GM23338 (cell line): ENCODE measurements around the gene LIX1L. TPM values are rescaled to one million over a fixed set of nuclear protein-coding genes. Genes with fewer than 3 reads are reported as not detected.
A peak's percentile ranks its signal among the peaks of the same experiment; 100 is the strongest.

Experiments used
- ATAC-seq: fragments of 200-7000 bp; cut with Tn5 transposase; 3 replicates; pipeline ENCODE4 v1.9.1; 2020
- DNase-seq: peaks from one replicate; pipeline ENCODE4 v3.0.0-alpha.2; 2015; ENCODE audit warnings: low spot score
- H2AFZ ChIP-seq: fragments of 200-600 bp; sonication (generic); 2 replicates; pipeline ENCODE4 v1.8.0; 2016; ENCODE audit warnings: antibody characterized with exemption, mild to moderate bottlenecking, moderate library complexity
- H3F3A ChIP-seq: fragments of 200-600 bp; sonication (generic); replicated peaks from 2 replicates; pipeline ENCODE4 v1.8.0; 2017; ENCODE audit warnings: antibody characterized with exemption, mixed run types, low read depth
- H3K27ac ChIP-seq: fragments of 200-600 bp; sonication (generic); 2 replicates; pipeline ENCODE4 v1.6.1; 2016; ENCODE audit warnings: low read depth
- H3K27me3 ChIP-seq: fragments of 200-600 bp; sonication (generic); 2 replicates; pipeline ENCODE4 v1.8.0; 2016; ENCODE audit warnings: mild to moderate bottlenecking, mixed run types, moderate library complexity; ENCODE audit not compliant: insufficient read depth
- H3K36me3 ChIP-seq: fragments of 200-600 bp; sonication (generic); 2 replicates; pipeline ENCODE4 v1.8.0; 2016; ENCODE audit warnings: mild to moderate bottlenecking; ENCODE audit not compliant: insufficient read depth
- H3K4me1 ChIP-seq: fragments of 200-600 bp; sonication (generic); 2 replicates; pipeline ENCODE4 v1.8.0; 2016; ENCODE audit warnings: mild to moderate bottlenecking, moderate library complexity; ENCODE audit not compliant: insufficient read depth
- H3K4me2 ChIP-seq: fragments of 200-600 bp; sonication (generic); 2 replicates; pipeline ENCODE4 v1.7.1; 2017; ENCODE audit warnings: mixed run types
- H3K4me3 ChIP-seq: fragments of 200-600 bp; sonication (generic); 2 replicates; pipeline ENCODE4 v1.6.1; 2016; ENCODE audit warnings: mixed run types
- H3K79me2 ChIP-seq: fragments of 200-600 bp; sonication (generic); replicated peaks from 2 replicates; pipeline ENCODE4 v1.8.0; 2017; ENCODE audit warnings: mild to moderate bottlenecking; ENCODE audit not compliant: insufficient read depth
- H3K9me2 ChIP-seq: fragments of 200-600 bp; sonication (generic); 2 replicates; pipeline ENCODE4 v1.8.0; 2017; ENCODE audit not compliant: insufficient read depth
- H4K20me1 ChIP-seq: fragments of 200-600 bp; sonication (generic); replicated peaks from 2 replicates; pipeline ENCODE4 v1.8.0; 2017; ENCODE audit warnings: mild to moderate bottlenecking; ENCODE audit not compliant: insufficient read depth
- H3K27ac Mint-ChIP-seq: 2 replicates; pipeline ENCODE4 v1.8.0; 2020; ENCODE audit warnings: inconsistent platforms, mild to moderate bottlenecking, moderate library complexity, mixed read lengths
- H3K27me3 Mint-ChIP-seq: 3 replicates; pipeline ENCODE4 v1.8.0; 2022; ENCODE audit warnings: low read depth, mild to moderate bottlenecking, moderate library complexity, mixed read lengths, inconsistent platforms; ENCODE audit not compliant: insufficient read depth, poor library complexity
- H3K36me3 Mint-ChIP-seq: 3 replicates; pipeline ENCODE4 v1.8.0; 2021; ENCODE audit warnings: low read depth, mild to moderate bottlenecking, inconsistent platforms, moderate library complexity, mixed read lengths
- H3K4me1 Mint-ChIP-seq: 3 replicates; pipeline ENCODE4 v1.8.0; 2020; ENCODE audit warnings: mild to moderate bottlenecking, inconsistent platforms, mixed read lengths
- H3K4me3 Mint-ChIP-seq: 3 replicates; pipeline ENCODE4 v1.8.0; 2021; ENCODE audit warnings: moderate library complexity, mild to moderate bottlenecking, inconsistent platforms, mixed read lengths
- H3K9me3 Mint-ChIP-seq: 3 replicates; pipeline ENCODE4 v1.8.0; 2020; ENCODE audit warnings: moderate library complexity, mild to moderate bottlenecking, inconsistent platforms, mixed read lengths
- CREB1 ChIP-seq: fragments of 250-450 bp; sonication (Bioruptor Pico); IDR thresholded peaks from 2 replicates; pipeline ENCODE4 v1.5.0; 2020; ENCODE audit warnings: low read depth, mild to moderate bottlenecking, moderate library complexity
- EZH2 ChIP-seq: fragments of 200-600 bp; sonication (generic); IDR thresholded peaks from one replicate; pipeline ENCODE4 v1.8.0; 2017; ENCODE audit warnings: antibody characterized with exemption, mild to moderate bottlenecking, low read depth; ENCODE audit not compliant: unreplicated experiment
- EZH2phosphoT487 ChIP-seq: fragments of 200-600 bp; sonication (generic); IDR thresholded peaks from one replicate; pipeline ENCODE4 v1.8.1; 2018; ENCODE audit warnings: antibody characterized with exemption; ENCODE audit not compliant: unreplicated experiment
- JUNB ChIP-seq: IDR thresholded peaks from one replicate; pipeline ENCODE4 v1.6.1; 2016; ENCODE audit warnings: antibody characterized with exemption; ENCODE audit not compliant: unreplicated experiment
- NANOG ChIP-seq: IDR thresholded peaks from 2 replicates; pipeline ENCODE4 v1.6.1; 2016; ENCODE audit warnings: antibody characterized with exemption, borderline replicate concordance
- POLR2AphosphoS5 ChIP-seq: IDR thresholded peaks from 2 replicates; pipeline ENCODE4 v1.6.1; 2016; ENCODE audit warnings: antibody characterized with exemption, low read depth
- STAT1 ChIP-seq: IDR thresholded peaks from one replicate; pipeline ENCODE4 v1.6.1; 2016; ENCODE audit warnings: antibody characterized with exemption; ENCODE audit not compliant: unreplicated experiment
- ZNF114 ChIP-seq: fragments of 250-450 bp; sonication (Bioruptor Pico); IDR thresholded peaks from 2 replicates; pipeline ENCODE4 v1.5.0; 2020; ENCODE audit warnings: mild to moderate bottlenecking, moderate library complexity
- ZNF331 ChIP-seq: fragments of 250-450 bp; sonication (Bioruptor Pico); IDR thresholded peaks from 2 replicates; pipeline ENCODE4 v1.5.0; 2020; ENCODE audit warnings: low read depth, mild to moderate bottlenecking, moderate library complexity
- polyA plus RNA-seq: library from polyadenylated mRNA; unstranded; fragments of >200 nt; fragmentation: Nextera tagmentation; extraction: Ambion mirVana; gene quantifications from 2 replicates; pipeline ENCODE4 v1.2.1, GENCODE V29; 2016
- total RNA-seq: library from RNA; depleted of rRNA; stranded (reverse); fragments of >200 nt; shearing (Covaris generic); gene quantifications from 2 replicates; pipeline ENCODE4 v1.2.3, GENCODE V29; 2014
- TF ChIP-seq, protein P1 (sequence below): fragments of 250-450 bp; sonication (Bioruptor Pico); IDR thresholded peaks from 2 replicates; pipeline ENCODE4 v1.5.0; 2020; ENCODE audit warnings: mild to moderate bottlenecking, moderate library complexity
- TF ChIP-seq, protein P2 (sequence below), 2 experiments: fragments of 200-600 bp in 1 of 2; sonication (generic) in 1 of 2; conservative IDR thresholded peaks; 2 replicates each; pipeline versions ENCODE4 v1.5.1 to v1.6.1; 2016 to 2017; ENCODE audit warnings: antibody characterized with exemption in 2 of 2, low read depth in 2 of 2, mild to moderate bottlenecking in 2 of 2, moderate library complexity in 1 of 2
- TF ChIP-seq, protein P3 (sequence below): IDR thresholded peaks from 2 replicates; pipeline ENCODE4 v1.6.1; 2016; ENCODE audit warnings: antibody characterized with exemption
- TF ChIP-seq, protein P4 (sequence below): IDR thresholded peaks from one replicate; pipeline ENCODE4 v1.6.1; 2018; ENCODE audit warnings: antibody characterized with exemption; ENCODE audit not compliant: unreplicated experiment

The LIX1L gene
- total and polyA plus RNA-seq, 2 experiments from 2014 or later, result 0.76 to 2.6 TPM

DNA sequence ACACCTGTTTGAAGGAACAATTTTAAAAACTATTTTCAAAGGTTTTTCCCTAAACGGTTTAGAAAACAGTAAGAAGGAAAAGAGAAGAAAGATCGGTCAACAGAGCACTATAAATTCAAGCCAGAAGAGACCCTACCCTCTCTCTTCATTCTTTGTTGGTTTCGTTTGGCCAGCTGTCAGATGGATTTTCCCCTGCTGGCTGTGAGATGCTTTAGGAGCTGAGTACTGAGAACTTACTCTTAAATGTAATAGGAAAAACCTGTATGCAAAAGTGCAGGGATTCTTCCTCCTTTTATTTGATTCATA is 39.9 kb upstream of the LIX1L start:
- Mint-ChIP-seq H3K9me3 (no peaks in the 10 kb centered on the region), H3K4me1 (peaks cover 45% of the 10 kb centered on the region), H3K4me3 (peak overlapping the region; percentile 99), H3K27ac (no peak overlapping the region), H3K27me3 (peaks cover 9% of the 10 kb centered on the region), H3K36me3 (peaks cover 38% of the 10 kb centered on the region)
- no peak for DNase-seq
- Histone ChIP-seq H3K4me2 (peak overlapping the region; percentile 93), H3F3A (peaks cover 5% of the 10 kb centered on the region), H3K9me2 (no peaks in the 10 kb centered on the region), H3K4me1 (peaks cover 39% of the 10 kb centered on the region), H3K27me3 (no peaks in the 10 kb centered on the region), H3K36me3 (no peaks in the 10 kb centered on the region; the same call in 1 of the 2 replicates), H3K27ac (no peak overlapping the region), H2AFZ (no peak overlapping the region), H3K79me2 (peaks cover 18% of the 10 kb centered on the region), H4K20me1 (no peaks in the 10 kb centered on the region), H3K4me3 (peak overlapping the region; percentile 75)
- TF ChIP-seq ZNF331 (CRISPR knock-in tag) (no peak), CREB1 (no peak), EZH2phosphoT487 (no peak), ZNF114 (no peak), POLR2AphosphoS5 (no peak), EZH2 (no peak), JUNB (no peak), STAT1 (no peak), NANOG (no peak)
- TF ChIP-seq, protein P1, sequence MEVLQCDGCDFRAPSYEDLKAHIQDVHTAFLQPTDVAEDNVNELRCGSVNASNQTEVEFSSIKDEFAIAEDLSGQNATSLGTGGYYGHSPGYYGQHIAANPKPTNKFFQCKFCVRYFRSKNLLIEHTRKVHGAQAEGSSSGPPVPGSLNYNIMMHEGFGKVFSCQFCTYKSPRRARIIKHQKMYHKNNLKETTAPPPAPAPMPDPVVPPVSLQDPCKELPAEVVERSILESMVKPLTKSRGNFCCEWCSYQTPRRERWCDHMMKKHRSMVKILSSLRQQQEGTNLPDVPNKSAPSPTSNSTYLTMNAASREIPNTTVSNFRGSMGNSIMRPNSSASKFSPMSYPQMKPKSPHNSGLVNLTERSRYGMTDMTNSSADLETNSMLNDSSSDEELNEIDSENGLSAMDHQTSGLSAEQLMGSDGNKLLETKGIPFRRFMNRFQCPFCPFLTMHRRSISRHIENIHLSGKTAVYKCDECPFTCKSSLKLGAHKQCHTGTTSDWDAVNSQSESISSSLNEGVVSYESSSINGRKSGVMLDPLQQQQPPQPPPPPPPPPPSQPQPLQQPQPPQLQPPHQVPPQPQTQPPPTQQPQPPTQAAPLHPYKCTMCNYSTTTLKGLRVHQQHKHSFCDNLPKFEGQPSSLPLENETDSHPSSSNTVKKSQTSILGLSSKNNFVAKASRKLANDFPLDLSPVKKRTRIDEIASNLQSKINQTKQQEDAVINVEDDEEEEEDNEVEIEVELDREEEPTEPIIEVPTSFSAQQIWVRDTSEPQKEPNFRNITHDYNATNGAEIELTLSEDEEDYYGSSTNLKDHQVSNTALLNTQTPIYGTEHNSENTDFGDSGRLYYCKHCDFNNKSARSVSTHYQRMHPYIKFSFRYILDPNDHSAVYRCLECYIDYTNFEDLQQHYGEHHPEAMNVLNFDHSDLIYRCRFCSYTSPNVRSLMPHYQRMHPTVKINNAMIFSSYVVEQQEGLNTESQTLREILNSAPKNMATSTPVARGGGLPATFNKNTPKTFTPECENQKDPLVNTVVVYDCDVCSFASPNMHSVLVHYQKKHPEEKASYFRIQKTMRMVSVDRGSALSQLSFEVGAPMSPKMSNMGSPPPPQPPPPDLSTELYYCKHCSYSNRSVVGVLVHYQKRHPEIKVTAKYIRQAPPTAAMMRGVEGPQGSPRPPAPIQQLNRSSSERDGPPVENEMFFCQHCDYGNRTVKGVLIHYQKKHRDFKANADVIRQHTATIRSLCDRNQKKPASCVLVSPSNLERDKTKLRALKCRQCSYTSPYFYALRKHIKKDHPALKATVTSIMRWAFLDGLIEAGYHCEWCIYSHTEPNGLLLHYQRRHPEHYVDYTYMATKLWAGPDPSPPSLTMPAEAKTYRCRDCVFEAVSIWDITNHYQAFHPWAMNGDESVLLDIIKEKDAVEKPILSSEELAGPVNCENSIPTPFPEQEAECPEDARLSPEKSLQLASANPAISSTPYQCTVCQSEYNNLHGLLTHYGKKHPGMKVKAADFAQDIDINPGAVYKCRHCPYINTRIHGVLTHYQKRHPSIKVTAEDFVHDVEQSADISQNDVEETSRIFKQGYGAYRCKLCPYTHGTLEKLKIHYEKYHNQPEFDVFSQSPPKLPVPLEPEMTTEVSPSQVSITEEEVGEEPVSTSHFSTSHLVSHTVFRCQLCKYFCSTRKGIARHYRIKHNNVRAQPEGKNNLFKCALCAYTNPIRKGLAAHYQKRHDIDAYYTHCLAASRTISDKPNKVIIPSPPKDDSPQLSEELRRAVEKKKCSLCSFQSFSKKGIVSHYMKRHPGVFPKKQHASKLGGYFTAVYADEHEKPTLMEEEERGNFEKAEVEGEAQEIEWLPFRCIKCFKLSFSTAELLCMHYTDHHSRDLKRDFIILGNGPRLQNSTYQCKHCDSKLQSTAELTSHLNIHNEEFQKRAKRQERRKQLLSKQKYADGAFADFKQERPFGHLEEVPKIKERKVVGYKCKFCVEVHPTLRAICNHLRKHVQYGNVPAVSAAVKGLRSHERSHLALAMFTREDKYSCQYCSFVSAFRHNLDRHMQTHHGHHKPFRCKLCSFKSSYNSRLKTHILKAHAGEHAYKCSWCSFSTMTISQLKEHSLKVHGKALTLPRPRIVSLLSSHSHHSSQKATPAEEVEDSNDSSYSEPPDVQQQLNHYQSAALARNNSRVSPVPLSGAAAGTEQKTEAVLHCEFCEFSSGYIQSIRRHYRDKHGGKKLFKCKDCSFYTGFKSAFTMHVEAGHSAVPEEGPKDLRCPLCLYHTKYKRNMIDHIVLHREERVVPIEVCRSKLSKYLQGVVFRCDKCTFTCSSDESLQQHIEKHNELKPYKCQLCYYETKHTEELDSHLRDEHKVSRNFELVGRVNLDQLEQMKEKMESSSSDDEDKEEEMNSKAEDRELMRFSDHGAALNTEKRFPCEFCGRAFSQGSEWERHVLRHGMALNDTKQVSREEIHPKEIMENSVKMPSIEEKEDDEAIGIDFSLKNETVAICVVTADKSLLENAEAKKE (CRISPR knock-in tag), result no peak
- TF ChIP-seq, protein P2, sequence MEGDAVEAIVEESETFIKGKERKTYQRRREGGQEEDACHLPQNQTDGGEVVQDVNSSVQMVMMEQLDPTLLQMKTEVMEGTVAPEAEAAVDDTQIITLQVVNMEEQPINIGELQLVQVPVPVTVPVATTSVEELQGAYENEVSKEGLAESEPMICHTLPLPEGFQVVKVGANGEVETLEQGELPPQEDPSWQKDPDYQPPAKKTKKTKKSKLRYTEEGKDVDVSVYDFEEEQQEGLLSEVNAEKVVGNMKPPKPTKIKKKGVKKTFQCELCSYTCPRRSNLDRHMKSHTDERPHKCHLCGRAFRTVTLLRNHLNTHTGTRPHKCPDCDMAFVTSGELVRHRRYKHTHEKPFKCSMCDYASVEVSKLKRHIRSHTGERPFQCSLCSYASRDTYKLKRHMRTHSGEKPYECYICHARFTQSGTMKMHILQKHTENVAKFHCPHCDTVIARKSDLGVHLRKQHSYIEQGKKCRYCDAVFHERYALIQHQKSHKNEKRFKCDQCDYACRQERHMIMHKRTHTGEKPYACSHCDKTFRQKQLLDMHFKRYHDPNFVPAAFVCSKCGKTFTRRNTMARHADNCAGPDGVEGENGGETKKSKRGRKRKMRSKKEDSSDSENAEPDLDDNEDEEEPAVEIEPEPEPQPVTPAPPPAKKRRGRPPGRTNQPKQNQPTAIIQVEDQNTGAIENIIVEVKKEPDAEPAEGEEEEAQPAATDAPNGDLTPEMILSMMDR (conservative IDR thresholded peaks at IDR 0.05; ENCODE audit: low read depth in 2 of 2), result no peak
- TF ChIP-seq, protein P3, sequence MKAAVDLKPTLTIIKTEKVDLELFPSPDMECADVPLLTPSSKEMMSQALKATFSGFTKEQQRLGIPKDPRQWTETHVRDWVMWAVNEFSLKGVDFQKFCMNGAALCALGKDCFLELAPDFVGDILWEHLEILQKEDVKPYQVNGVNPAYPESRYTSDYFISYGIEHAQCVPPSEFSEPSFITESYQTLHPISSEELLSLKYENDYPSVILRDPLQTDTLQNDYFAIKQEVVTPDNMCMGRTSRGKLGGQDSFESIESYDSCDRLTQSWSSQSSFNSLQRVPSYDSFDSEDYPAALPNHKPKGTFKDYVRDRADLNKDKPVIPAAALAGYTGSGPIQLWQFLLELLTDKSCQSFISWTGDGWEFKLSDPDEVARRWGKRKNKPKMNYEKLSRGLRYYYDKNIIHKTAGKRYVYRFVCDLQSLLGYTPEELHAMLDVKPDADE, result no peak
- TF ChIP-seq, protein P4, sequence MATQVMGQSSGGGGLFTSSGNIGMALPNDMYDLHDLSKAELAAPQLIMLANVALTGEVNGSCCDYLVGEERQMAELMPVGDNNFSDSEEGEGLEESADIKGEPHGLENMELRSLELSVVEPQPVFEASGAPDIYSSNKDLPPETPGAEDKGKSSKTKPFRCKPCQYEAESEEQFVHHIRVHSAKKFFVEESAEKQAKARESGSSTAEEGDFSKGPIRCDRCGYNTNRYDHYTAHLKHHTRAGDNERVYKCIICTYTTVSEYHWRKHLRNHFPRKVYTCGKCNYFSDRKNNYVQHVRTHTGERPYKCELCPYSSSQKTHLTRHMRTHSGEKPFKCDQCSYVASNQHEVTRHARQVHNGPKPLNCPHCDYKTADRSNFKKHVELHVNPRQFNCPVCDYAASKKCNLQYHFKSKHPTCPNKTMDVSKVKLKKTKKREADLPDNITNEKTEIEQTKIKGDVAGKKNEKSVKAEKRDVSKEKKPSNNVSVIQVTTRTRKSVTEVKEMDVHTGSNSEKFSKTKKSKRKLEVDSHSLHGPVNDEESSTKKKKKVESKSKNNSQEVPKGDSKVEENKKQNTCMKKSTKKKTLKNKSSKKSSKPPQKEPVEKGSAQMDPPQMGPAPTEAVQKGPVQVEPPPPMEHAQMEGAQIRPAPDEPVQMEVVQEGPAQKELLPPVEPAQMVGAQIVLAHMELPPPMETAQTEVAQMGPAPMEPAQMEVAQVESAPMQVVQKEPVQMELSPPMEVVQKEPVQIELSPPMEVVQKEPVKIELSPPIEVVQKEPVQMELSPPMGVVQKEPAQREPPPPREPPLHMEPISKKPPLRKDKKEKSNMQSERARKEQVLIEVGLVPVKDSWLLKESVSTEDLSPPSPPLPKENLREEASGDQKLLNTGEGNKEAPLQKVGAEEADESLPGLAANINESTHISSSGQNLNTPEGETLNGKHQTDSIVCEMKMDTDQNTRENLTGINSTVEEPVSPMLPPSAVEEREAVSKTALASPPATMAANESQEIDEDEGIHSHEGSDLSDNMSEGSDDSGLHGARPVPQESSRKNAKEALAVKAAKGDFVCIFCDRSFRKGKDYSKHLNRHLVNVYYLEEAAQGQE, result no peak
- no peak for ATAC-seq
